ENCODE data around the gene HLCS.

The HLCS gene

GRCh38 chr21:36765229-36765628 lies 201.2 kb downstream of the HLCS start:
- Histone ChIP-seq H3K4me3 (ENCODE audit: low read length, poor library complexity, severe bottlenecking) (no peak overlapping the region), H4K20me1 (ENCODE audit: insufficient read depth, low read length, poor library complexity, severe bottlenecking) (no peaks in the 10 kb centered on the region), H3K4me2 (ENCODE audit: low read depth, low read length, poor library complexity, severe bottlenecking) (no peak overlapping the region), H3K9me3 (ENCODE audit: insufficient read depth, low read depth, low read length) (no peaks in the 10 kb centered on the region), H3K79me2 (ENCODE audit: insufficient read depth, low read length) (no peaks in the 10 kb centered on the region), H3K4me1 (ENCODE audit: insufficient read depth, low read length, poor library complexity, severe bottlenecking) (peaks cover 48% of the 10 kb centered on the region), H2AFZ (ENCODE audit: low read length) (no peak overlapping the region), H3K36me3 (ENCODE audit: insufficient read depth, low read length) (no peaks in the 10 kb centered on the region), H3K9ac (ENCODE audit: low read depth, low read length, poor library complexity, severe bottlenecking) (no peak overlapping the region), H3F3A (ENCODE audit: low read depth) (no peaks in the 10 kb centered on the region; the same call in 1 of the 2 replicates), H3K27me3 (ENCODE audit: insufficient read depth, low read length, poor library complexity, severe bottlenecking) (no peaks in the 10 kb centered on the region), H3K9me2 (replicated peaks; ENCODE audit: low read depth, low read length) (no peaks in the 10 kb centered on the region)
- no peak for TF ChIP-seq CTCF (conservative IDR thresholded peaks at IDR 0.05; ENCODE audit: low read length)
- no peak for TF ChIP-seq EZH2phosphoT487 (IDR thresholded peaks at IDR 0.05; ENCODE audit: borderline replicate concordance)

- H3K4me2 ChIP-seq (ENCODE audit: low read depth, low read length, poor library complexity, severe bottlenecking): no peak overlapping the region
- TF ChIP-seq EZH2phosphoT487 (IDR thresholded peaks at IDR 0.05; ENCODE audit: borderline replicate concordance): no peak
- no peak for TF ChIP-seq CTCF (conservative IDR thresholded peaks at IDR 0.05; ENCODE audit: low read length)
- no peaks in the 10 kb centered on the region for H3K9me3 ChIP-seq (ENCODE audit: insufficient read depth, low read depth, low read length)
- H3K79me2 ChIP-seq (ENCODE audit: insufficient read depth, low read length): no peaks in the 10 kb centered on the region
- peaks cover 47% of the 10 kb centered on the region for H3K4me1 ChIP-seq (ENCODE audit: insufficient read depth, low read length, poor library complexity, severe bottlenecking)
- H3K27me3 ChIP-seq (ENCODE audit: insufficient read depth, low read length, poor library complexity, severe bottlenecking): no peaks in the 10 kb centered on the region
- H3K36me3 ChIP-seq (ENCODE audit: insufficient read depth, low read length): no peaks in the 10 kb centered on the region
- H3K4me3 ChIP-seq (ENCODE audit: low read length, poor library complexity, severe bottlenecking): no peak overlapping the region
- no peaks in the 10 kb centered on the region for H4K20me1 ChIP-seq (ENCODE audit: insufficient read depth, low read length, poor library complexity, severe bottlenecking)
- no peak overlapping the region for H2AFZ ChIP-seq (ENCODE audit: low read length)
- peaks cover 4% of the 10 kb centered on the region; the same call in 1 of the 2 replicates for H3F3A ChIP-seq (ENCODE audit: low read depth)
- no peaks in the 10 kb centered on the region for H3K9me2 ChIP-seq (replicated peaks; ENCODE audit: low read depth, low read length)
- no peak overlapping the region for H3K9ac ChIP-seq (ENCODE audit: low read depth, low read length, poor library complexity, severe bottlenecking)
Measured at GRCh38 chr21:36763305-36763704, 203.2 kb downstream of the HLCS start.

GRCh38 chr21:36762642-36763041 lies 203.8 kb downstream of the HLCS start:
- no peaks in the 10 kb centered on the region for H3K9me2 ChIP-seq (replicated peaks; ENCODE audit: low read depth, low read length)
- no peaks in the 10 kb centered on the region for H3K9me3 ChIP-seq (ENCODE audit: insufficient read depth, low read depth, low read length)
- peaks cover 43% of the 10 kb centered on the region for H3K4me1 ChIP-seq (ENCODE audit: insufficient read depth, low read length, poor library complexity, severe bottlenecking)
- no peak for TF ChIP-seq EZH2phosphoT487 (IDR thresholded peaks at IDR 0.05; ENCODE audit: borderline replicate concordance)
- no peak for TF ChIP-seq CTCF (conservative IDR thresholded peaks at IDR 0.05; ENCODE audit: low read length)
- H3K4me3 ChIP-seq (ENCODE audit: low read length, poor library complexity, severe bottlenecking): no peak overlapping the region
- H3K4me2 ChIP-seq (ENCODE audit: low read depth, low read length, poor library complexity, severe bottlenecking): no peak overlapping the region
- H3F3A ChIP-seq (ENCODE audit: low read depth): peaks cover 4% of the 10 kb centered on the region; the same call in 1 of the 2 replicates
- no peaks in the 10 kb centered on the region for H3K36me3 ChIP-seq (ENCODE audit: insufficient read depth, low read length)
- H2AFZ ChIP-seq (ENCODE audit: low read length): no peak overlapping the region
- no peak overlapping the region for H3K9ac ChIP-seq (ENCODE audit: low read depth, low read length, poor library complexity, severe bottlenecking)
- H3K27me3 ChIP-seq (ENCODE audit: insufficient read depth, low read length, poor library complexity, severe bottlenecking): no peaks in the 10 kb centered on the region
- H3K79me2 ChIP-seq (ENCODE audit: insufficient read depth, low read length): no peaks in the 10 kb centered on the region
- H4K20me1 ChIP-seq (ENCODE audit: insufficient read depth, low read length, poor library complexity, severe bottlenecking): no peaks in the 10 kb centered on the region

All from Loucy (cell line).